HAP-1 (cell line): ENCODE measurements around the gene TOMM6.
"Not testable (repeated sequence)": the region's sequence is repeated elsewhere in the genome, so short reads cannot be mapped to it uniquely, and the experiment has no call there.

Experiments used
- DNase-seq, 2 experiments: peaks; one replicate each; pipeline ENCODE4 v3.0.0-alpha.2; 2016 to 2020; ENCODE audit warnings: low spot score in 2 of 2
- H3K27me3 ChIP-seq: fragments of 250-450 bp; sonication (Bioruptor Pico); 2 replicates; pipeline ENCODE4 v1.5.1; 2020; ENCODE audit warnings: low read depth, mild to moderate bottlenecking, moderate library complexity
- H3K36me3 ChIP-seq: fragments of 250-450 bp; sonication (Bioruptor Pico); replicated peaks from 2 replicates; pipeline ENCODE4 v1.5.1; 2020; ENCODE audit warnings: mild to moderate bottlenecking
- H3K4me1 ChIP-seq: fragments of 250-450 bp; sonication (Bioruptor Pico); 2 replicates; pipeline ENCODE4 v1.5.1; 2020; ENCODE audit warnings: mild to moderate bottlenecking
- H3K4me3 ChIP-seq: fragments of 250-450 bp; sonication (Bioruptor Pico); 2 replicates; pipeline ENCODE4 v1.5.1; 2020; ENCODE audit warnings: mild to moderate bottlenecking, moderate library complexity
- H3K9me3 ChIP-seq: fragments of 250-450 bp; sonication (Bioruptor Pico); 2 replicates; pipeline ENCODE4 v1.5.1; 2020; ENCODE audit warnings: mild to moderate bottlenecking, moderate library complexity
- in situ Hi-C: fragments of 300-500 bp; cut with MboI; formaldehyde crosslinking; loops from 3 replicates; pipeline ENCODE4 v1.14.3; 2020; ENCODE audit warnings: low sequenced_read_pairs, inconsistent platforms, mixed read lengths

TOMM6 gene

GRCh38 chr6:41756354-41756753, 31.1 kb upstream of the TOMM6 start:
- DNase-seq, result no peak
- Histone ChIP-seq H3K9me3 (no peaks in the 10 kb centered on the region), H3K4me3 (no peak overlapping the region), H3K36me3 (no peaks in the 10 kb centered on the region), H3K27me3 (peaks cover 13% of the 10 kb centered on the region), H3K4me1 (no peaks in the 10 kb centered on the region)
- in situ Hi-C loops, result no loop called here

GRCh38 chr6:41757271-41757670, 30.2 kb upstream of the TOMM6 start:
- Histone ChIP-seq H3K4me3 (no peak overlapping the region), H3K27me3 (peaks cover 13% of the 10 kb centered on the region), H3K36me3 (no peaks in the 10 kb centered on the region), H3K4me1 (no peaks in the 10 kb centered on the region), H3K9me3 (no peaks in the 10 kb centered on the region)
- in situ Hi-C loops, result no loop called here
- DNase-seq, result no peak

GRCh38 chr6:41757931-41758640, 29.4 kb upstream of the TOMM6 start:
- Histone ChIP-seq H3K27me3 (peaks cover 13% of the 10 kb centered on the region), H3K4me3 (no peak overlapping the region), H3K4me1 (no peaks in the 10 kb centered on the region), H3K9me3 (no peaks in the 10 kb centered on the region), H3K36me3 (no peaks in the 10 kb centered on the region)
- DNase-seq, result no peak
- in situ Hi-C loops, result no loop called here

- Histone ChIP-seq H3K9me3 (no peaks in the 10 kb centered on the region), H3K4me1 (no peaks in the 10 kb centered on the region), H3K4me3 (no peak overlapping the region), H3K27me3 (peaks cover 7% of the 10 kb centered on the region), H3K36me3 (no peaks in the 10 kb centered on the region)
- in situ Hi-C loops, result no loop called here
- DNase-seq, result no peak
Observed at GRCh38 chr6:41758641-41759035, 28.9 kb upstream of the TOMM6 start.

GRCh38 chr6:41759106-41759904, 28.2 kb upstream of the TOMM6 start:
- in situ Hi-C loops, result no loop called here
- peaks cover 3% of the 10 kb centered on the region for H3K27me3 ChIP-seq
- no peak for DNase-seq
- H3K4me3 ChIP-seq, result no peak overlapping the region
- no peaks in the 10 kb centered on the region for H3K9me3 ChIP-seq
- H3K36me3 ChIP-seq, result no peaks in the 10 kb centered on the region
- H3K4me1 ChIP-seq, result no peaks in the 10 kb centered on the region

- DNase-seq, result no peak
- Histone ChIP-seq H3K4me1 (no peaks in the 10 kb centered on the region), H3K27me3 (no peaks in the 10 kb centered on the region), H3K4me3 (no peak overlapping the region), H3K9me3 (no peaks in the 10 kb centered on the region), H3K36me3 (no peaks in the 10 kb centered on the region)
- in situ Hi-C loops, result no loop called here
Observed at GRCh38 chr6:41759905-41760579, 27.5 kb upstream of the TOMM6 start.

GRCh38 chr6:41763470-41763869, 24.0 kb upstream of the TOMM6 start:
- H3K4me3 ChIP-seq, result no peak overlapping the region
- DNase-seq, result no peak
- in situ Hi-C loops, result no loop called here
- no peaks in the 10 kb centered on the region for H3K27me3 ChIP-seq
- H3K9me3 ChIP-seq, result no peaks in the 10 kb centered on the region
- H3K36me3 ChIP-seq, result no peaks in the 10 kb centered on the region
- no peaks in the 10 kb centered on the region for H3K4me1 ChIP-seq

- H3K36me3 ChIP-seq, H3K9me3 ChIP-seq, DNase-seq, in situ Hi-C loops, H3K4me3 ChIP-seq, H3K4me1 ChIP-seq, H3K27me3 ChIP-seq: not testable (repeated sequence)
Observed at GRCh38 chr6:41766043-41766664, 21.3 kb upstream of the TOMM6 start.

- Histone ChIP-seq H3K27me3 (no peaks in the 10 kb centered on the region), H3K4me3 (no peak overlapping the region), H3K9me3 (no peaks in the 10 kb centered on the region), H3K4me1 (no peaks in the 10 kb centered on the region), H3K36me3 (peaks cover 11% of the 10 kb centered on the region)
- DNase-seq, result peak; percentile 22 to 66
- in situ Hi-C loops, result no loop called here
Observed at GRCh38 chr6:41767112-41767833, 20.2 kb upstream of the TOMM6 start.

- peaks cover 14% of the 10 kb centered on the region for H3K36me3 ChIP-seq
- H3K27me3 ChIP-seq, result no peaks in the 10 kb centered on the region
- no peaks in the 10 kb centered on the region for H3K9me3 ChIP-seq
- no peak overlapping the region for H3K4me3 ChIP-seq
- in situ Hi-C loops, result no loop called here
- H3K4me1 ChIP-seq, result no peaks in the 10 kb centered on the region
- no peak for DNase-seq
Observed at GRCh38 chr6:41768545-41769308, 18.8 kb upstream of the TOMM6 start.

GRCh38 chr6:41769376-41769775, 18.1 kb upstream of the TOMM6 start:
- Histone ChIP-seq H3K36me3 (peaks cover 14% of the 10 kb centered on the region), H3K9me3 (no peaks in the 10 kb centered on the region), H3K27me3 (no peaks in the 10 kb centered on the region), H3K4me1 (no peaks in the 10 kb centered on the region), H3K4me3 (no peak overlapping the region)
- no peak for DNase-seq
- in situ Hi-C loops, result no loop called here

GRCh38 chr6:41770381-41771057, 17.0 kb upstream of the TOMM6 start:
- DNase-seq, result no peak
- H3K36me3 ChIP-seq, result peaks cover 26% of the 10 kb centered on the region
- no peaks in the 10 kb centered on the region for H3K9me3 ChIP-seq
- no peaks in the 10 kb centered on the region for H3K27me3 ChIP-seq
- H3K4me1 ChIP-seq, result no peaks in the 10 kb centered on the region
- in situ Hi-C loops, result no loop called here
- no peak overlapping the region for H3K4me3 ChIP-seq
